ENCODE data around the gene ATXN1. TPM values are rescaled to one million over a fixed set of nuclear protein-coding genes. Genes with fewer than 3 reads are reported as not detected.

The ATXN1 gene
- total RNA-seq, 1 experiment from 2014 or later = 16.5 TPM

GRCh38 chr6:16327777-16328325 is 433.4 kb downstream of the ATXN1 start:
- no peaks in the 10 kb centered on the region for H3K4me1 Mint-ChIP-seq (ENCODE audit: insufficient read depth, unreplicated experiment)
- no peaks in the 10 kb centered on the region for H3K27me3 Mint-ChIP-seq (ENCODE audit: insufficient read depth, unreplicated experiment)
- intact Hi-C loops (cut with micrococcal nuclease) = no loop called here
- H3K36me3 Mint-ChIP-seq (ENCODE audit: insufficient read depth, unreplicated experiment) = peaks cover 11% of the 10 kb centered on the region
- ChIA-PET POLR2A (no interaction called here), CTCF (interaction anchor here (0.6 to 2.0 kb wide), 5 partner anchors 8 to 758 kb away, joined by 3 to 6 read pairs (median 3); partner anchors contain the start of gene ATXN1)
- BruUV-seq (replicated peaks) = no TSS peak
- no peak overlapping the region for H3K27ac Mint-ChIP-seq (ENCODE audit: low read depth, unreplicated experiment)
- no peak for DNase-seq (ENCODE audit: unreplicated experiment)
- H3K4me3 Mint-ChIP-seq (ENCODE audit: unreplicated experiment) = no peak overlapping the region
- no peaks in the 10 kb centered on the region for H3K9me3 Mint-ChIP-seq (ENCODE audit: unreplicated experiment)
- no peak for TF ChIP-seq CTCF (IDR thresholded peaks at IDR 0.05; ENCODE audit: unreplicated experiment)

- Mint-ChIP-seq H3K4me3 (ENCODE audit: unreplicated experiment) (no peak overlapping the region), H3K27me3 (ENCODE audit: insufficient read depth, unreplicated experiment) (no peaks in the 10 kb centered on the region), H3K27ac (ENCODE audit: low read depth, unreplicated experiment) (no peak overlapping the region), H3K9me3 (ENCODE audit: unreplicated experiment) (no peaks in the 10 kb centered on the region), H3K4me1 (ENCODE audit: insufficient read depth, unreplicated experiment) (no peaks in the 10 kb centered on the region), H3K36me3 (ENCODE audit: insufficient read depth, unreplicated experiment) (peaks cover 11% of the 10 kb centered on the region)
- DNase-seq (ENCODE audit: unreplicated experiment) = no peak
- intact Hi-C loops (cut with micrococcal nuclease) = no loop called here
- ChIA-PET CTCF (interaction anchor here (0.6 to 1.3 kb wide), 3 partner anchors 9 to 92 kb away, joined by 3 to 4 read pairs (median 3); no protein-coding TSS in a partner anchor), POLR2A (interaction anchor here (0.6 kb wide), 1 partner anchor 145 kb away, joined by 3 read pairs; no protein-coding TSS in a partner anchor)
- no TSS peak for BruUV-seq (replicated peaks)
- TF ChIP-seq CTCF (IDR thresholded peaks at IDR 0.05; ENCODE audit: unreplicated experiment) = no peak
Observed at GRCh38 chr6:16326971-16327776, 434.1 kb downstream of the ATXN1 start.

GRCh38 chr6:16326531-16326930 is 434.7 kb downstream of the ATXN1 start:
- BruUV-seq (replicated peaks) = no TSS peak
- intact Hi-C loops (cut with micrococcal nuclease) = no loop called here
- no peaks in the 10 kb centered on the region for H3K27me3 Mint-ChIP-seq (ENCODE audit: insufficient read depth, unreplicated experiment)

More at GRCh38 chr6:16326531-16326930, 434.7 kb downstream of the ATXN1 start:
- Mint-ChIP-seq H3K4me1 (ENCODE audit: insufficient read depth, unreplicated experiment) (no peaks in the 10 kb centered on the region), H3K4me3 (ENCODE audit: unreplicated experiment) (no peak overlapping the region), H3K36me3 (ENCODE audit: insufficient read depth, unreplicated experiment) (peaks cover 11% of the 10 kb centered on the region), H3K27ac (ENCODE audit: low read depth, unreplicated experiment) (no peak overlapping the region), H3K9me3 (ENCODE audit: unreplicated experiment) (no peaks in the 10 kb centered on the region)
- CTCF ChIA-PET = interaction anchor here (0.7 kb wide), 1 partner anchor 93 kb away, joined by 4 read pairs; no protein-coding TSS in a partner anchor
- TF ChIP-seq CTCF (IDR thresholded peaks at IDR 0.05; ENCODE audit: unreplicated experiment) = no peak
- no peak for DNase-seq (ENCODE audit: unreplicated experiment)
- POLR2A ChIA-PET = no interaction called here
